Hematopoietic multipotent progenitor cell treated with erythropoietin and hydrocortisone succinate and interleukin-3 and kit ligand, for 17 days (in vitro differentiated cells): ENCODE data around the gene TTYH2.

ENCODE experiments used
- DNase-seq: peaks from one replicate; pipeline ENCODE4 v3.0.0-alpha.2; 2015; ENCODE audit warnings: low spot score

TTYH2 gene

GRCh38 chr17:74216505-74216904 is 3.1 kb downstream of the TTYH2 start:
- DNase-seq: no peak

GRCh38 chr17:74217037-74217730 is 3.8 kb downstream of the TTYH2 start:
- no peak for DNase-seq

- DNase-seq: no peak
Observed at GRCh38 chr17:74217888-74218287, 4.5 kb downstream of the TTYH2 start.

GRCh38 chr17:74218436-74218835 is 5.1 kb downstream of the TTYH2 start:
- no peak for DNase-seq

GRCh38 chr17:74219576-74220133 is 6.3 kb downstream of the TTYH2 start:
- DNase-seq: peak; percentile 54

GRCh38 chr17:74220219-74220618 is 6.8 kb downstream of the TTYH2 start:
- DNase-seq: peak; percentile 18

- no peak for DNase-seq
Observed at GRCh38 chr17:74220946-74221818, 7.8 kb downstream of the TTYH2 start.

GRCh38 chr17:74222399-74222798 is 9.0 kb downstream of the TTYH2 start:
- DNase-seq: no peak

GRCh38 chr17:74223901-74224300 is 10.5 kb downstream of the TTYH2 start:
- DNase-seq: no peak

- no peak for DNase-seq
Observed at GRCh38 chr17:74224959-74225725, 11.8 kb downstream of the TTYH2 start.

- no peak for DNase-seq
Observed at GRCh38 chr17:74226252-74226651, 12.9 kb downstream of the TTYH2 start.

- no peak for DNase-seq
Observed at GRCh38 chr17:74227271-74228080, 14.1 kb downstream of the TTYH2 start.

- DNase-seq: no peak
Observed at GRCh38 chr17:74228306-74228978, 15.1 kb downstream of the TTYH2 start.

- DNase-seq: no peak
Observed at GRCh38 chr17:74230896-74231295, 17.5 kb downstream of the TTYH2 start.

GRCh38 chr17:74231928-74232907 is 18.8 kb downstream of the TTYH2 start:
- DNase-seq: no peak

GRCh38 chr17:74233937-74234336 is 20.6 kb downstream of the TTYH2 start:
- no peak for DNase-seq

- DNase-seq: no peak
Observed at GRCh38 chr17:74234486-74234885, 21.1 kb downstream of the TTYH2 start.

- DNase-seq: no peak
Observed at GRCh38 chr17:74235040-74235581, 21.7 kb downstream of the TTYH2 start.

GRCh38 chr17:74235911-74236371 is 22.6 kb downstream of the TTYH2 start:
- DNase-seq: no peak
